CD4-positive, alpha-beta T cell treated with Interleukin-17A for 1 hour (primary cell): ENCODE measurements around the gene MRPL33.

Experiments used
- DNase-seq: peaks from one replicate; pipeline ENCODE4 v3.0.0-alpha.2; 2020

MRPL33 gene

GRCh38 chr2:27779417-27780055 lies 8.0 kb downstream of the MRPL33 start:
- DNase-seq = no peak

GRCh38 chr2:27781496-27781895 lies 10.0 kb downstream of the MRPL33 start:
- DNase-seq = no peak

DNA sequence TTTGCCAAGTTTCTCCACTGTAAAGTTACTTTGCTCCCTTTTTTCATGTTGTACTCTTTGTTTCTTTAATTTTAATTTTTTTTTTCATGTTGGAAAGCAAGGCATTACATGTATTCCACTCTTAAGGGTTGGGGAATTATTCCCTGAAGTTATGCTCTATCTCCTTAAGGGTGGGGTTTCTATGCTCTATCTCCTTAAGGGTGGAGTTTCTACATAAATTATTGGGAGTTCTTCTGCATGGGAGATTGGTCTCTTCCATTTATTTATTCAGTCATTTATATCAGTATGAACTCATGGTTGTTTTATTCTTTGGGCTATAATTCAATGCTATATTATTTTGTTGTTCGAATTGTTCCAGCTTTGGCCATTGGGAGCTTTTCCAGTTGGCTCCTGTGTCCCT lies 11.2 kb downstream of the MRPL33 start:
- DNase-seq = no peak

DNA sequence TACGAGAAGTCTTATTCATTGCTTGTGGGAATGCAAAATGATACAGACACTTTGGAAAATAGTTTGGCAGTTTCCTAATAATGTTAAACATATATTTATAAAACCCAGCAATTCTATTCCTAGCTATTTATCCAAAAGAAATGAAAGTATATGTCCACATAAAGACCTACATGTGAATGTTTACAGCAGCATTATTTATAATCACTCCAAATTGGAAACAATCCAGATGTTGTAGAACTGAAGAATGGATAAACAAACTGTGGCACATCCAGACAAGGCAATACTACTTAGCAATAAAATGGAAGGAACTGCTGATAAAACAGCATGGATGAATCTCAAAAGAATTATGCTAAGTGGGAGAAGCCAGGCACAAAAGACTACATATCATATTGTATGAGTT lies 19.3 kb downstream of the MRPL33 start:
- no peak for DNase-seq

DNA sequence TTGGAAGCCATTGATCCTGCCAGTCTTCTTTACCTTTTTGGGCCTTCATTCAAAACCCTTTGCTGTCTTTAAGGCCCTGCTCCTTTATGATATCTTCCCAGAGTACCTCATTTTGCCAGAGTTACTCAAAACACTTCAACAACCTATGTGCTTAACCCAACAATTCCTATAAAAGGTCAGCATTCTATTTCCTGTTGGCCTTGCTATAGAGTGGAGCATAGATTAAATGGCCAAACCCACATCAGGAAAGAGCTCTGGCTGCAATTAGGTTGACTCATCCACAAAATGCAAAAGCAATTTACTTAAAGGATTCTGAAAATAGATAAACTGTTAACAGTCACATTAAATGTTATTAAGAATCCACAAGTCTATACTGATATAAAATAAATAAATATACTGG lies 21.2 kb downstream of the MRPL33 start:
- no peak for DNase-seq

DNA sequence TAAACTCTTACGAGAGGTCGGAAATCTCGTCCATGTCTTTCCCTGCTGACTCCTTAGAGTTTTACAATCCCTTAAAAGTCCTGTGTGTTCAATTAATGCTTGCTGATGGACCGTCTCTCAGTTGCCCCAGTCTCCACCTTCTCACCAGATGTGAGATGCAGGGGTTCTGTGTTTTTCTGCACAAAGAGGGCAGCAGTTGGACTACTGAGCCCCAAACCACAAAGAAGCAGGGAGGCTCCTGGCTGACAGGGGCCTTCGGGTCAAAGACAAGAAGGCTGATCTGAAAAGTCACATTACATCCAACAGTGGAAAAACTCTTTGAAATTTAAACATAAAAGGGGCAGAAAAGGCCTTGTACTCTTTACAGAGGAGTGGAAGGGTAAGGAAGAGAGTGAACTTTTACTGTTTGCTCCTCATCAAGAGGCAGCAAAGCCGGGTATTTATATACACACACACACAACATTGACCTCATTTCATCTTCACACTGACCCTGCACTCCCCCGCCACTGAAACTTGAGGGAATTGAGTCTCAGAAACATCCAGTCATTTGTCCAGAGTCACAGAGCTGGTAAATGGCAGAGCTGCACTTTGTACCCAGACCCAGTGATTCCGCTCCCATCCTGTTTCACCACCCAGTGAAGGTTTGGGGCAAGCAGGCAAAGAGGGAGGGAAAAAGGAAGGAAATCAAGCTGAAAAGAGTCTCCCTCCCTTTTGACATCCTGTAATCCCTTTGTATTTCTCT lies 23.7 kb downstream of the MRPL33 start:
- DNase-seq = no peak

- no peak for DNase-seq
These were observed 24.4 kb downstream of the MRPL33 start for GRCh38 chr2:27795868-27796277.

- DNase-seq = no peak
These were observed 25.6 kb downstream of the MRPL33 start for GRCh38 chr2:27796791-27797765.

DNA sequence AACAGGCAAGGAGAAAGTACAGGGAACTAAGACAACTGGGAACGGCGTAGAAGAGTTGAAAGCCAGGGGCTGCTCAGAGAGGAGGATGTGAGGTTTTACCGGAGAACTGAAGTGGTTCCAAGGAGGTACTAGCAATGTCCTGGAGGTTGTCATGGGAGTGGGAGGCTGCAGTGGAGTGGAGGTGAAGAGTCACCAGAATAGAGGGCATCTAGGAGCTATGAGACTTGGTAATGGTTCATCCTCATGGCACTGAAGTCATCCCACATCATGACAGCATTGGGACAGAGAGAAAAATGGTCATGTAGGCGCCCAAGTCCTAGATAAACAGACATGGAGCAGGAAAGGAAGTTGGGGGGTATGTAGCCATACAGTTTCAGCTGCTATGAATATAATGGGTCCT lies 26.3 kb downstream of the MRPL33 start:
- no peak for DNase-seq

DNA sequence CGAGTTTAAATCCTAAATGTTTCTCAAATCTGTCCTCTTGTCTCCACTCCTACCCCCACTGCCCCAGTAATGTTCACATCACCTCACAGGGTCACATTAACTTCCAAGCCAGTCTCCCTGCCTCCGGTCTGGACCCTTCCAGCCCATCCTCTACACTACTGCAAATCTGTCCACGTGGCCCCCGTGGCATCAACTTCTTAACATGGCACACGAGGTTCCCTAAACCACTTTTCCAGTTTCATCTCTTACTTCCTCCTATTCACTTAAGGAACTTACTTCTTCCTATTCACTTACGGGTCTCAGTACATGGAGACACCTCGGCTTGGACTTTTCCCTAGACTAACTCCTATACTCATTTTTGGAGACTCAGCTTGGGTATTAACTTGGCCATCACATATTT lies 27.0 kb downstream of the MRPL33 start:
- DNase-seq = no peak

DNA sequence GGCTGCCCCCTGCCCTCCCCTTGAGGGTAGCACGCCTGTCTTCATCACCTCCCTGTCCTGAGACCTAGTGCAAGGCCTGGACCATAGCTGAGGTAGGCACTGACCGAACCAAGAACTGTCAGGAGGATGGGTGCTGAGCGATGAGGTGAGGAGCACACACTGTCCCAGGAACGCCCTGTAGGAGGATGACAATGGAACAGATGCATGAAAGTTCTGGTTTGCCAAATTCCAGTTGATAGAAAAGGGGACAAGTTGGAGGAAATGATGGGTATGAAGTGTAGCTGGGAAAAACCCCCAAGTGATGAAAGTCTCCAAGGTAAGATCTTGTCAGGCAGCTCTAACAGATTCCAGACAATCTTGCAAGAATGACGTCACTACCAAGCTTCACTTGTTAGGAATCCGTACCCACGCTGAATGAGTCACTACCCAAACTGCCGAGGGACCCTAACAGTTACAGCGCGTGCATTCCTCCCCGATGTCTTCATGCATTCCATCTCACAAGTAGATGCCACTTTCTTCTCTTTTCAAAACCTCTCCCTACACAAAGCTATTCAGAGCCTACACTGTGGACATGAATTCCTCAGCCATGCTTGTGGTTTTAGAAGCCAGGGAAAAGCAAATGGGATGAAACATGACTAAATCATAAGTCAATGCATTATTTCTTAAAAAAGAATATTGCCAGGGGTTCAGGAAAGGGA lies 27.6 kb downstream of the MRPL33 start:
- no peak for DNase-seq

DNA sequence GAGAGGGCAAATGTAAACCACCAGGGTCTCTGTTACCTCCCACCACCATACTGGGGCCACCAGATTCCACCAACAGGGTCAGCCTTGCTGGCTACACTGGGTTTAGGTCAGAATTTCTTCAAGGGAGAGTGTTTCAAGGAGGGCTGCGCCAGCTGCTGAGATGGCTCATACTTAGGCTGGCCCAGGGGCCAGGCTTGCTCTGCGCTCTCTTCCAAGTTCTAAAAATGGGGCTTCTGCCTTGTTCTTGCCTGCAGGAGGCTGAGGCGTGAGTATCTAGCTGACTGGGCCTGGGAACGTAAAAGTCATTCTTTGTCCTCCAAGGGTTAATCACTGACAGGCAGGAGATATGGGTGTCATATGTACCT lies 28.1 kb downstream of the MRPL33 start:
- DNase-seq = no peak

DNA sequence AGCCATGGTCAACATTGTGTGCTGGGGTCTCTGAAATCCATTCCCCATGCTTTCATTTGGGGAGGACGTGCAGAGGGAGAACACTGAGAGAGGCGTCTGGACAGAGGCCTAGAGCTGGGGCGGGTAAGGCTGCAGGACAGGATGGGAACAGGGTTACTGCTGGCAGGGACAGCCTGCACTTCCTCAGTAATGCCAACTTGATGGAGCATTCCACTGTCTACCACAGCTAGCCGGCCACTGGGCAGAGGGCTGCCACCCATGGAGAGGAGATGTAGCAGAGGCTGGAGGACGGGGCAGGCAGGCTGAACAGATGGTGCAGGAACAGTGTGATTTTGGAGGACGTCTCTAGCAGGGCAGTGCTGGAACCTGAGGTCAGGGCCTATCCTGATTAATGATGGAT lies 29.3 kb downstream of the MRPL33 start:
- no peak for DNase-seq

GRCh38 chr2:27802547-27802946 lies 31.0 kb downstream of the MRPL33 start:
- no peak for DNase-seq

DNA sequence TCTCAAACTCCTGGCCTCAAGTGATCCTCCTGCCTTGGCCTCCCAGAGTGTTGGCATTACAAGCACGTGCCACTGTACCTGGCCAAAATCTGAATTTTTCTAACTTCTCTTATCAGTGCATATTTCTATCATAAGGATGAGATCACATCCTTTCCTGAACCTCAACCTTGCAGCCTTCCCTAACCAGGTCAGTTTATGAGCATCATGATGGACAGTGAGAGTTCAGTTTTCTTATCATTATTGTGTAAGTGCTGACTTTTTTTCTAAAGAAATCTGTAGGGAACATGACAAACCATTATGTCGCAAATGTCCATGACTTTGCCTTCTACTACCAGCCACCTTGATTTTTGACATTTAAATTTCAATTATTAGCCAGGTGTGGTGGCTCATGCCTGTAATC lies 31.5 kb downstream of the MRPL33 start:
- no peak for DNase-seq

- DNase-seq = no peak
These were observed 32.6 kb downstream of the MRPL33 start for GRCh38 chr2:27804146-27804545.

DNA sequence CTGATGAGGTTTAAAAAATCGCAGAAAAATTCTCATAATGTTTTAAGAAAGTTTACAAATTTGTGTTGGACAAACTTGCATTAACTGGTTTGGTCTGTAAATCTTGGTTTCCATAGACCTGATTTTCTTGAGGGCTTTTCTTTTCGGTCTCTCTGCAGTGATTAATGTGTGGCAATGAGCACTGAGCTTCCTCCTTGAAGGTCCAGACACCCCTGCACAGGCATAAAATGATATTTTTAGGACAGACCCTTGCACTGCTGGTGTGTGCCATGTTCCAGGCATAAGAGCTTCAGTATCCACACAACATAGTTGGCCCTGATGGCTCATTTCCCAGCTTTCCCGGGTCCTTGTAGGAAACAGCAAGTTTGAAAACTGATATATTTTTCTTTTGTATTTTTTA lies 33.7 kb downstream of the MRPL33 start:
- no peak for DNase-seq

- no peak for DNase-seq
These were observed 35.0 kb downstream of the MRPL33 start for GRCh38 chr2:27806311-27807059.

DNA sequence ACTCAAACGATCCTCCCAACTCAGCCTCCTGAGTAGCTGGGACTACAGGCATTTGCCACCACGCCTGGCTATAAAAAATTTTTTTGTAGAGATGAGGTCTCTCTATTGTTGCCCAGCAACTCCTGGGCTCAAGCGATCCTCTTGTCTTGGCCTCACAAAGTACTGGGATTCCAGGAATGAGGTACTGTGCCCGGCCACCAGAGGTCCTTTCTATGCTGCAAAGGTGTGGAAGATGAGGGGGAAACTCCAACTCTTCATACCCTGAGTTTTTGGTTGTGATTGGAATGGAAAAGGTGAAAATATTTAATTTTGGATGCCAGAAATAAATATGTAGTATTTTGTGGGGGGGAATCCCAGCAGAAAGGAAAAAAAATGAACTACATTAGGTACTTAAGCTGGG lies 36.0 kb downstream of the MRPL33 start:
- peak; percentile 33 for DNase-seq

- DNase-seq = no peak
These were observed 36.9 kb downstream of the MRPL33 start for GRCh38 chr2:27808418-27808817.

DNA sequence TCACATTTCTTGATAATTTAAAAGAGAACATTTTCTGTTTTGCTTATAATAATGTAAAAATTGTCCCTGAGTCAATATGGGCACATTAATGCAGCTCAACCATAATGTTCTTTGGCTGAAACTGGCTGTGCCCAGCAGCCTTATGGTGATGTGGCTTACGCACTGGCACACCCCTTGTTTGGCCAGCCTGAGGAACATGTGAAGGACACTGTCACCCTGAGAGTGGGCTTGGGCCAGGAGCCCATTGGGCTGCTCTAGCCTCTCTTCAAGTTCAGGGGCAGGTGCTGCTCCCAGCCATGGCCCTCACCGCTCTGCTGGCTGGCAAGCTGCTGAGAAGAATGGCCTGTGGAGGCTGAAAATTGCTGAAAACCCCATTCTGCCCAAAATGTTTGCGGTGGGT lies 37.5 kb downstream of the MRPL33 start:
- DNase-seq = no peak

DNA sequence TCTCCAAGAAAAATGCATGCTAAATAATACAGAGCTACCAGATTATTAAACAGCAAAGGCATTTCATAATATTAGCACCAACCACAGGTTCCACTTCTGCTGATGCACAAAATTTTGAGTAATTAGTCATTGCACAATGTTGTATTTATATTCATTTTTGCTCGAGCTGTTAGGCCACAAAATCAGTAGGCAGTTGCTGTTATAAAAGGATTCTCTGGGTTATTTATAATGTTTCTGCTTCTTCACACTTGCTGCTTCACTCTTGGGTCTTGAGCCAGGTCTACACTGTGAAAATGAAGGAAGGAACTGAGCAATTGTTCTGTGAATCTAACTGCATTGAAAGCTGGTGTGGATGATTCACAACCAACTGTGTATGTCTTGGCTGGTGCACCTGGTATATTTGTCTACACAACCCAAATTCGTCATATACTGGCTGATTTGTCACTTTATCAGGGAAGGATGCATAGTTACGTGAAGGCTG lies 38.3 kb downstream of the MRPL33 start:
- no peak for DNase-seq
